GM18909 (cell line): ENCODE results near the gene NCKAP5.

Experiments
- ATAC-seq: cut with Tn5 transposase; IDR thresholded peaks from one replicate; pipeline ENCODE4 v1.9.1; 2021; ENCODE audit warnings: mild to moderate bottlenecking; ENCODE audit not compliant: unreplicated experiment, poor library complexity

The NCKAP5 gene

DNA sequence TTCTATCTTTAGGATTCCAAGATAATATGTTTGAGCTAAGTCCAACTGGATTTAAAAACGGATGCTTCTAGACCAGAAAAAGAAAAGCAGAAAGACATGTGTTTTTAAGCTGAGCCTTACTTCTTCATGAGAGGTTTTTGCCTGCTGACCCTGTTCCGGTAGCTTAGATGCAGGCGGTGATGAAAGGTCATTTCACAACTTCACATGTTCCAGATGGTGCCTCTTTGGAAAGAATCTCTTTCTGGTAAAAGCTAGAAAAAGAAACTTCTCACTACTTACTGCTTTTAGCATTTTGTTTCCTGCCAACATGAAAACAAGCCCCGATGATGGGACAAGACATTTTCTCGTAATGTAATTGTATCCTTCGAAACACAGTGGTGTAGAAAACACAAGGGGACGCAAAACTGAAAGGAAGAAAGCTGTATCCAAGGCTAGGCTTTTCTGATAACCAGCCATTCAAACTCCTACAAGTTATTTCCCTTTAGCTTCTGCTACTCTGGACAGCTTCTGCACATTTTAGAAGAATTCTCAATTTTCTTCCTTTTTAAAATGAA, 490.9 kb downstream of the NCKAP5 start:
- ATAC-seq: no peak

GRCh38 chr2:133072837-133073694, 495.2 kb downstream of the NCKAP5 start:
- ATAC-seq: no peak

GRCh38 chr2:133063775-133064174, 504.5 kb downstream of the NCKAP5 start:
- no peak for ATAC-seq

DNA sequence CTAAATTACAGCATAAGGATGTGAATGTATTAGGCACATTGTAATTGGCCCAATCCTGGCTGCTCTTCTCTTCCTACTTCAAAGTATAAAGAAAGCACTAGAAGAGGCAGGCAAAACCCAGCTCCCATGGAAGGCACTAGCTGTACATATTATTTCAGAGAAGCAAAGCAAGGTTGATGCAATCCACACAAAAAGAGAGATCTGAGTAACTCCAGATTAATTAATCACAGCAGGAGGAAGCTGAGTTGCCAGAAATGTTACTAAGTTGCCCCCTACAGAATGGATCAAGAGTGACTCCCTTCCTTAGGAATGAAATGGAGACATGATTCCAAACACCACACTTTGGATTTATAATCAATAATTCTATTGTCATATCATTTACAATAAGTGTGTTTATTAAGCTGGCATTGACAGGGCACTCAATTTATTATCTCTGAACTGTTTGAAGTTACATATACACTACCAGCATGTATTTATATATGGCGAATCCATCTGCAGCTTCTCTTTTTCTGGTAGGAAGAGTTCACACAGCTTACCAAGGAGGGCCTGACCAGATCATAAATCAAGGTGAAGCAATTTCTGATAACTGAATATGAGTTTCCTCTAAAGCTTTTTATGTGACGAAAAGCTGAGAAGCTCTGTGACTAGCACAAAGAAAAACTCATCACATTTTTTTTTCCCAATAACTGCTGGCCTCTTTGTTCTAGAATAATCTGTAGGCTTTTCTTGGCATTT, 505.2 kb downstream of the NCKAP5 start:
- no peak for ATAC-seq

DNA sequence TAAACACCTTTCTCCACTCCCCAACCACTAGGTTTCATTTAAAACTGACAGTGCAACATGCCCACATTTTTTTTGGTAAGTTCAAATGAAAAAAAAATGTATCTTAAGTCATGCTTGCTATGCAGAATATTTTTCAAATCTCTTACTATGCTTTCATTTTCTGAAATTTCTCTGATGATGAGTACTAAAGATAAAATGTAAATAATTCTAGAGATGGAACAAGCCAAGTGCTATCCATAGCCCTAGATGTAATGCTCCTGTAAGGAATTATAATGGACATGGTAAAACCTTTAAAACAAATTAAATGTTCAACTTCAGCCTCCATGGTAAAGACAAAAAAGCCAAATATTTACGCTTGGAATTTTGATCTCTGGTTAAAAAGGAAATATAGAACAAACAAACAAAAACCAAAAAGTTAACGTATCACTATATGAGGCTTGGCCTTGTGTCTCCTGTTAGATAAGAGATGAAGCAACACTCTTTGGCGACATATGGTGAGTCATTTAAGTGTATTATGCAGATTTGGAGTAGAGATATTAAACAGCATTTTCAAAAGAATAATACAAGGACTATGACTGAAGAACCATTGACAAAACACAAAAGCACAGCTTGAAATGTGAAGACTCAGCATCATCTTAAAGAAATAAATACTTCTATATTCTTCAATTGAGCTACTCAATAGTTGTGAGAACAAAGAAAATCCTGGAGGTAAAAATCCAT, 506.2 kb downstream of the NCKAP5 start:
- ATAC-seq: no peak

- no peak for ATAC-seq
Observed at GRCh38 chr2:133054297-133054696, 514.0 kb downstream of the NCKAP5 start.

DNA sequence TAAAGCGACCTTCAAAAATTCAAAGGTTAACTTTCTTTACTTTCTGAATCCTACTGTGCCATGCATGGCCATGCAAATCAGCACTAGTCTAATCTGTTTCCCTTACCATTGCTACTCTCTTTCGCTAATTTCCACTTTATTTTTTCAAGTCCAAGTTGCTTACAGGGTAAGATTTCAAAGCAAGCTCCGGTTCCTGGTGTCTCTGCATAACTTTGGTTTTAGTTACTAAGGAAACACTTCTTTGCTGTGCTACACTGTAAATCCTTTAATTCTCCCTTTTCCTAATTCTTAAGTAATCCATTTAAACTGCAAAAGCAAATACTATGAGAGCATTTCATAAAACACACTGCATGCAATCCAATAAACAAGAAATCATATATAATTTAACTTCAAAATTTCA, 514.7 kb downstream of the NCKAP5 start:
- no peak for ATAC-seq

DNA sequence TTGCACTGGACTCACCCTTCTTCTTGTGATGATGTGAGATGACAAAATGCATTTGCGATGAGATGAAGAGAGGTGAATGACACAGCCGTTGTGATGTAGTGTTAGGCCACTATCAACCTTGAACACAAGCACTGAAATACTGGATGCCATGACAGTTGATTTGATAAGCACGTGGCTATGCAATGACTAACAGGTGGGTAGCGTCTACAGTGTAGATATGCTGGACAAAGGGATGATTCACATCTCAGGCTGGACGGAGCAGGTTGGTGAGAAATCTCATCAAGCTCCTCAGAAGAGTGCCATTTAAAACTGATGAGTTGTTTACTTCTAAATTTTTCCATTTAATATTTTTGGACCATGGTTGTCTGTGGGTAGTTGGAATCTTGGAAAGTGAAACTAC, 522.5 kb downstream of the NCKAP5 start:
- no peak for ATAC-seq

DNA sequence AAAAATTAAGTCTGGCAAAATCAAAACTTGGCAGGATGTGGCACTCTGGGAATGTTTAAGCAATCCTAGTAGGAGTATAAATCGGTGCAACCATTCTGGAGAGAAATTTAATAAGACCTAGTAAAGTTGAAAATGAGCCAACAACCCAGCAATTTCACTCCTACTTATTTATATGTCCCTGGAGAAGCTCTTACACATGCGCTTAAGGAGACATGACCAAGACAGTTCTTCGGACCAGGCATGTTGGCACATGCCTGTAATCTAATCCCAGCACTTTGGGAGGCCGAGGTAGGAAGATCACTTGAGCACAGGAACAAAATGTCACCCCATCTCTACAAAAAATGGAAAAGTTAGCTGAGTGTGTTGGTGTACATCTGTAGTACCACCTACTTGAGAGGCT, 523.7 kb downstream of the NCKAP5 start:
- ATAC-seq: no peak

DNA sequence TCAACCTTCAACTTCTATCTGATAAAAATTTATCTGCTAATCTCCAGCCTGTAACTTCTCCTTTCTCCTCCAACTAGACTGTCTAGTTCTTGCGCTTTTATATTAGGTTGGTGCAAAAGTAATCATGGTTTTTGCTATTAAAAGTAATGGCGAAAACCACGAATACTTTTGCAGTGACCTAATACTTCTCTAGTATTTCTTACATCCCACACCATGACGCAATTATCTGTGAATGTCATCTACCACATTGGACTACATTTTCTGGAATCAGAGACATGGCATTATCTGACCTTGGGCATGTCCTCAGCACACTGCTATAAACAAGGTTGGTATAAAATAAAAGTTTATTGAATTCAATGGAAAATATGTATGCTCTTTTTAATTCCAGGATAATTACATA, 528.1 kb downstream of the NCKAP5 start:
- ATAC-seq: no peak

- no peak for ATAC-seq
Observed at GRCh38 chr2:133039531-133039930, 528.7 kb downstream of the NCKAP5 start.

DNA sequence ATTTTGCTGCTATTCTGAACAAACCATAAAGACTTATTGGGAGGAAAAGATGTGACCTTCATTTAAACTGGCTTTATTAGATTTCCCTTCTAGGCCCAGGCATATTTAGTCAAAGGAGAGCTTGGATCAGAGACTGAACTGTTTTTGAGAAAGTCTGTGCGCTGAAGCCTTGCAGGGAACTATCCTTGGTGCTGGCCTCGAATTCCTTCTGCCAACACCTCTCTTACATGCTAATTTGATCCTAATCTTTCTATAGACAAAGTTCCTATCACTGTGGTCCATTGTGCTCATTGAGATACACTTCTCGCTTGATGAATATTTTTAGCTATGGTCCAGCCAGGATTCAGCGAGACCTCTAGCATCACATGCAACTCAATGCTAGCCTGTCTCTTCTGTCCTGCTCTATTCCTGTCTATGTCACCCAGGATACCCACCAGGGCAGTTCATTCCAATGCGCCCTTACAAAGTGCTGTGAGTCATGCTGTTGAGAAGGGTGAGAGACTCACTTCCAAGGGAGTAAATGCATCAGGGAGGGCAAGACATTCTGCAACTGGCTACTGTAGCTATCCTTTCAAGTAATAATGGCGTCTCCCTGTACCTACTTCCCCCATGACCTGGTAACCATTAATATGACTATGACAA, 541.6 kb downstream of the NCKAP5 start:
- no peak for ATAC-seq

DNA sequence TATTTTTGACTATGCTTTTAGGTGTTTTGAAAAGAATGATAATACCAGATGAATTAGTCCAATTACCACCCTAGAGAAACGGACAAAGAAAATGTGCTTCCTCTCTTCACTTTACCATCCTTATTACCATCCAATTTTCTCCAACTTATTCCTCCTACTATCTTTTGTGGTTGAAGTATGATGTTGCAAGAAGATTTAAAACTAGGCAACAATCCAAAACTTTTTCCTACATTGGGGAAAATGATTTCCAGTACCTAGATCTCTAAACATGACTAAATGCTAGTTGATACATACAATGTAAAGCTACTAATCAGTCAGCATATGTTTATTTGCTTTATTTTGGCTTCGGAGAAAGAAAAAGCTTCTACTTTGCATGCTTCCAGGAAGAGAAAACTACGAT, 543.3 kb downstream of the NCKAP5 start:
- no peak for ATAC-seq

- ATAC-seq: no peak
Observed at GRCh38 chr2:133012847-133013734, 555.2 kb downstream of the NCKAP5 start.

- ATAC-seq: no peak
Observed at GRCh38 chr2:133004623-133005022, 563.6 kb downstream of the NCKAP5 start.

GRCh38 chr2:132999421-132999820, 568.8 kb downstream of the NCKAP5 start:
- no peak for ATAC-seq

DNA sequence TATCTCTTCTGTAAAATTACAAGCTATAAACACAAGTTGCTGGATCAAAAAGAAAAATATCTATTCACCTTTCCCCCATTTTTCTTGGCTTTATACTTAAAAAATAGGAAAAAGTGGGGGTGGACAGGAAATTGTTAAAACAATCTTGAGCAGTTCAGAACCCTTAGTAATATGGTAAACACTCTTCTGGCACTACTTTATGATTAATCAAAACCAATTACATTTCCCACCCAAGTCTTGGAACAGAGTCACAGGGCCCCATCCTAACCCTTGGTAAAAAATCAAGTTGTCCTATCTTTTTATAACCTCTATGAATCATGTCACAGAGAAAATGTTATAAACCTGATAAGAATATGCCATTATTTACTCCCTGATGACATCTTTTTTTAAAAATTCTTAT, 570.0 kb downstream of the NCKAP5 start:
- ATAC-seq: no peak

DNA sequence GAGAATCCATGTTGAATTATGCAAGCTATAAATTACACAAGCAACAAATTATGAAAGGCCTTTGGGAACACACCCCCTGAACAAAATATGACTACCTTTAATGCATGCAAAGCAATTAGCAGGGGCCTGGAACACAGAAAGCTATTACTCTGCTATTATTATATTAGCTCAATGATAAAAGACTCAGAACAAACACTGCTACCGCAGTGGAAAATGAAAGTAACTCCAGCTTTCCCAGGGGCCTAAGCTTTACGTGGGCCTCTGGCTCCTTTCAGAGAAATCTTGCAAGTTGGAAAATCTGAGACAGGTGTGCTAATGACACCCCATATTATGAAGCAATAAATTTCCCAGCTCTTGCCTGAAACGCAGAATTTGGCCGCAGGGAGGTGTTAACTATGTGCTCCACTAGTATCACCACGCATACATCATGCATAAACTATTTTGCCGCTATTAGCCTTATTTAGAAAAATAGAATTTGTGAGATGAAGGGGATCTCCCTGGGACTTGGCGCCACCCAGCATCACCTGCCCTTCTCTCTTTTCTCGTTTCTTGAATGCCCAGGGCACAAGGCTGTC, 576.7 kb downstream of the NCKAP5 start:
- ATAC-seq: no peak

GRCh38 chr2:132984731-132985130, 583.5 kb downstream of the NCKAP5 start:
- no peak for ATAC-seq
